HAP-1 (cell line): ENCODE results near the gene FGGY.
"Not testable (repeated sequence)": the region's sequence is repeated elsewhere in the genome, so short reads cannot be mapped to it uniquely, and the experiment has no call there.

Source experiments
- DNase-seq, 2 experiments: peaks; one replicate each; pipeline ENCODE4 v3.0.0-alpha.2; 2016 to 2020; ENCODE audit warnings: low spot score in 2 of 2
- H3K27me3 ChIP-seq: fragments of 250-450 bp; sonication (Bioruptor Pico); 2 replicates; pipeline ENCODE4 v1.5.1; 2020; ENCODE audit warnings: low read depth, mild to moderate bottlenecking, moderate library complexity
- H3K36me3 ChIP-seq: fragments of 250-450 bp; sonication (Bioruptor Pico); replicated peaks from 2 replicates; pipeline ENCODE4 v1.5.1; 2020; ENCODE audit warnings: mild to moderate bottlenecking
- H3K4me1 ChIP-seq: fragments of 250-450 bp; sonication (Bioruptor Pico); 2 replicates; pipeline ENCODE4 v1.5.1; 2020; ENCODE audit warnings: mild to moderate bottlenecking
- H3K4me3 ChIP-seq: fragments of 250-450 bp; sonication (Bioruptor Pico); 2 replicates; pipeline ENCODE4 v1.5.1; 2020; ENCODE audit warnings: mild to moderate bottlenecking, moderate library complexity
- H3K9me3 ChIP-seq: fragments of 250-450 bp; sonication (Bioruptor Pico); 2 replicates; pipeline ENCODE4 v1.5.1; 2020; ENCODE audit warnings: mild to moderate bottlenecking, moderate library complexity
- in situ Hi-C: fragments of 300-500 bp; cut with MboI; formaldehyde crosslinking; loops from 3 replicates; pipeline ENCODE4 v1.14.3; 2020; ENCODE audit warnings: low sequenced_read_pairs, inconsistent platforms, mixed read lengths

Gene FGGY

GRCh38 chr1:59716832-59717231 is 419.9 kb downstream of the FGGY start:
- Histone ChIP-seq H3K27me3 (no peaks in the 10 kb centered on the region), H3K9me3 (no peaks in the 10 kb centered on the region), H3K36me3 (no peaks in the 10 kb centered on the region), H3K4me1 (no peaks in the 10 kb centered on the region; the same call in 1 of the 2 replicates), H3K4me3 (no peak overlapping the region)
- in situ Hi-C loops: no loop called here
- no peak for DNase-seq

GRCh38 chr1:59718064-59718988 is 421.4 kb downstream of the FGGY start:
- in situ Hi-C loops: no loop called here
- DNase-seq: peak in 1 of 2 experiments; percentile 17
- no peaks in the 10 kb centered on the region for H3K36me3 ChIP-seq
- H3K4me1 ChIP-seq: no peaks in the 10 kb centered on the region
- no peaks in the 10 kb centered on the region for H3K9me3 ChIP-seq
- H3K27me3 ChIP-seq: no peaks in the 10 kb centered on the region
- H3K4me3 ChIP-seq: no peak overlapping the region

GRCh38 chr1:59718989-59719360 is 422.1 kb downstream of the FGGY start:
- Histone ChIP-seq H3K36me3 (no peaks in the 10 kb centered on the region), H3K27me3 (no peaks in the 10 kb centered on the region), H3K4me1 (no peaks in the 10 kb centered on the region), H3K4me3 (no peak overlapping the region), H3K9me3 (no peaks in the 10 kb centered on the region)
- no peak for DNase-seq
- in situ Hi-C loops: no loop called here

GRCh38 chr1:59720326-59721115 is 423.6 kb downstream of the FGGY start:
- Histone ChIP-seq H3K27me3 (no peaks in the 10 kb centered on the region), H3K4me3 (no peak overlapping the region), H3K36me3 (no peaks in the 10 kb centered on the region), H3K4me1 (no peaks in the 10 kb centered on the region), H3K9me3 (no peaks in the 10 kb centered on the region)
- DNase-seq: no peak
- in situ Hi-C loops: no loop called here

GRCh38 chr1:59730302-59730701 is 433.4 kb downstream of the FGGY start:
- no peaks in the 10 kb centered on the region for H3K27me3 ChIP-seq
- in situ Hi-C loops: no loop called here
- no peak for DNase-seq

GRCh38 chr1:59730759-59731478 is 434.0 kb downstream of the FGGY start:
- H3K4me1 ChIP-seq: no peaks in the 10 kb centered on the region
- H3K36me3 ChIP-seq: no peaks in the 10 kb centered on the region
- DNase-seq: no peak
- in situ Hi-C loops: no loop called here
- no peaks in the 10 kb centered on the region for H3K9me3 ChIP-seq
- no peaks in the 10 kb centered on the region for H3K27me3 ChIP-seq
- no peak overlapping the region for H3K4me3 ChIP-seq

More at GRCh38 chr1:59730302-59730701, 433.4 kb downstream of the FGGY start:
- H3K36me3 ChIP-seq: no peaks in the 10 kb centered on the region
- no peak overlapping the region for H3K4me3 ChIP-seq
- H3K9me3 ChIP-seq: no peaks in the 10 kb centered on the region
- H3K4me1 ChIP-seq: no peaks in the 10 kb centered on the region

- Histone ChIP-seq H3K4me3 (no peak overlapping the region), H3K27me3 (no peaks in the 10 kb centered on the region), H3K9me3 (no peaks in the 10 kb centered on the region), H3K36me3 (no peaks in the 10 kb centered on the region), H3K4me1 (no peaks in the 10 kb centered on the region)
- in situ Hi-C loops: no loop called here
- no peak for DNase-seq
These were observed 434.7 kb downstream of the FGGY start for GRCh38 chr1:59731591-59731990.

GRCh38 chr1:59732214-59732955 is 435.5 kb downstream of the FGGY start:
- Histone ChIP-seq H3K9me3 (no peaks in the 10 kb centered on the region), H3K4me3 (no peak overlapping the region), H3K27me3 (no peaks in the 10 kb centered on the region), H3K4me1 (no peaks in the 10 kb centered on the region), H3K36me3 (no peaks in the 10 kb centered on the region)
- no peak for DNase-seq
- in situ Hi-C loops: no loop called here

- H3K4me3 ChIP-seq: no peak overlapping the region
- H3K4me1 ChIP-seq: no peaks in the 10 kb centered on the region
- H3K27me3 ChIP-seq: no peaks in the 10 kb centered on the region
- H3K9me3 ChIP-seq: no peaks in the 10 kb centered on the region
- in situ Hi-C loops: no loop called here
- no peaks in the 10 kb centered on the region for H3K36me3 ChIP-seq
- DNase-seq: no peak
These were observed 436.7 kb downstream of the FGGY start for GRCh38 chr1:59733443-59734141.

GRCh38 chr1:59735927-59736326 is 439.0 kb downstream of the FGGY start:
- in situ Hi-C loops, H3K9me3 ChIP-seq, DNase-seq, H3K36me3 ChIP-seq, H3K4me3 ChIP-seq, H3K4me1 ChIP-seq, H3K27me3 ChIP-seq: not testable (repeated sequence)

- Histone ChIP-seq H3K4me3 (no peak overlapping the region), H3K36me3 (no peaks in the 10 kb centered on the region), H3K27me3 (no peaks in the 10 kb centered on the region), H3K9me3 (no peaks in the 10 kb centered on the region), H3K4me1 (no peaks in the 10 kb centered on the region)
- in situ Hi-C loops: no loop called here
- no peak for DNase-seq
These were observed 439.9 kb downstream of the FGGY start for GRCh38 chr1:59736744-59737143.

- in situ Hi-C loops: no loop called here
- no peaks in the 10 kb centered on the region for H3K9me3 ChIP-seq
- H3K4me1 ChIP-seq: no peaks in the 10 kb centered on the region
- no peak for DNase-seq
- no peaks in the 10 kb centered on the region for H3K36me3 ChIP-seq
- no peak overlapping the region for H3K4me3 ChIP-seq
- no peaks in the 10 kb centered on the region for H3K27me3 ChIP-seq
These were observed 440.7 kb downstream of the FGGY start for GRCh38 chr1:59737638-59738037.

- Histone ChIP-seq H3K36me3 (no peaks in the 10 kb centered on the region), H3K9me3 (no peaks in the 10 kb centered on the region), H3K4me3 (no peak overlapping the region), H3K4me1 (no peaks in the 10 kb centered on the region), H3K27me3 (no peaks in the 10 kb centered on the region)
- in situ Hi-C loops: no loop called here
- no peak for DNase-seq
These were observed 441.3 kb downstream of the FGGY start for GRCh38 chr1:59738152-59738551.
